GM18867 (cell line): ENCODE results near the gene HSPB8.

Source experiments
- ATAC-seq: cut with Tn5 transposase; IDR thresholded peaks from one replicate; pipeline ENCODE4 v1.9.1; 2021; ENCODE audit warnings: mild to moderate bottlenecking, moderate library complexity; ENCODE audit not compliant: unreplicated experiment

HSPB8 gene, protein sequence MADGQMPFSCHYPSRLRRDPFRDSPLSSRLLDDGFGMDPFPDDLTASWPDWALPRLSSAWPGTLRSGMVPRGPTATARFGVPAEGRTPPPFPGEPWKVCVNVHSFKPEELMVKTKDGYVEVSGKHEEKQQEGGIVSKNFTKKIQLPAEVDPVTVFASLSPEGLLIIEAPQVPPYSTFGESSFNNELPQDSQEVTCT

DNA sequence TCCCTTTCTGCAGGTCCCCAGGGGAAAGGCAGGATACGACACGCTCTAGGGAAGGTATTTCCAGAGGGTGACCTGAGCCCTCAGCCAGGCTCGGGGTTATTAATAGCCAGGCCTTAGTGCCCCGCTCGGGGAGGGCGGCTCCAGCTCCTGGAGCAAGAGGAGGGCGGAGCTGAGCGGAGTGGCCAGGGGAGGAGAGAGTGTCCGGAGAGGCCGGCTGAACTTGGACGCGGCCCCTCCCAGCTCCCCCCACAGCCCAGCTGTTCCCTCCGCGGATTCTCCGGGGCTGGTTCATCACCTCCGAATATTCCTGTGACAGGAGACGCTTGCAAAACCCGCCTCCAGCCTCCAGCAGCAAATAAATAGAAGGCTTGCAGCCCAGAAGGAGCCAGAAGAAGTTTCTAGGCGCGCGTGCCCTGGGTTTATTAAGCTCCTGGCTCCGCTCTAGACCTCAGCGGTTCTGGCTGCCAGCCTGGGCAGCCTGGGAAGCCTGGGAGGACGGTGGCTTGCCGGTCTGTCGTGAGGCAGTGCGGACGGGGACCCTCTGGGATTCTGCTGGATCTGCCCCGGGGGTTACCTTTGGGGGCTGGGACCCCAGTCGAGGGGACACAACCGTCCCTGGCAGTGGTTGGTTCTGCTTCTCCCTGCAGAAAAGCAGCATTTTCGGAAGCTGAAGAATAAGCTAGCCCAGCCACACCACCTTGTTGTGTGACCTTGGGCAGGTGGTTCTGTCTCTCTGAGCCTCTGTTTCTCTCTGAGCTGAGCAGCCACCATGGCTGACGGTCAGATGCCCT is at the start of gene HSPB8:
Gene HSPB8 (plus strand): TSS at position 388 of the 791 bp plus-strand sequence. CDS start 382 bp downstream, at position 770.
- no peak for ATAC-seq

DNA sequence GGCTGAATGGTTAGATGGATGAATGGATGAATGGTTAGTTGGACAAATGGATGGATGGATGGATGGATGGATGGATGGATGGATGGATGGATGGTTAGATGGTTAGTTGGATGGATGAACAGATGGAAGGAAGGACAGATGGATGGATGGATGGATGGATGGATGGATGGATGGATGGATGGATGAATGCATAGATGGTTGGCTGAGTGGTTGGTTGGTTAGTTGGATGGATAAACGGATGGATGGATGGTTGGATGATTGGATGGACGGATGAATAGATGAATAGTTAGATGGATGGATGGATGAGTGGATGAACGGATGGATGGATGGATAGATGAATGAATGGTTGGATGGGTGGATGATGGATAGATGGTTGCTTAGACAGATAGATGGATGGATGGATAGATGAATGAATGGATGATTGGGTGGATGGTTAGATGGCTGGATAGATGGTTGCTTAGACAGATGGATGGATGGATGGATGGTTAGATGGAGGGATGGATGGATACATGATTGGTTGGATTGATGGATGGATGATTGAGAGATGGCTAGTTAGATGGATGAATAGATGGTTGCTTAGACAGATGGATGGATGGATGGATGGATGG is 48.8 kb upstream of the HSPB8 start:
- no peak for ATAC-seq

DNA sequence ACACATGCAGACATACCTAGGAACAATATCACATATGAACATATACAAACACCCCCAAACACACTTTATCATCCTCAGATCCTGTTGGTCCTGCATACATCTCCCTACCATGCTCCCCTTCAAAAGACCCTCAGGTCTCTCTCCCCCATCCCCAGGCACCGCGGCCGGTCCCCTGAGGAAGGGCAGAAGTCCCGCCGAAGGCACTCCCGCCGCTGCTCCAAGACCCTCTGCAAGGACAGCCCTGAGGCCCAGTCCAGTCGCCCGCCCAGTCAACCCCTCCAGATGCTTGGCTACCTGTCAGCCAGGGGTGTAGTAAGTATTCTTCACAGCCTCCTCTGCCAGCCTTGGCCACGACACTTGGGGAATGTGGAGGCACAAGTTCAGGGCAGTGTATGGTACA is 48.2 kb upstream of the HSPB8 start:
- no peak for ATAC-seq

- ATAC-seq: no peak
Measured at GRCh38 chr12:119134284-119135072, 44.3 kb upstream of the HSPB8 start.

- ATAC-seq: no peak
Measured at GRCh38 chr12:119136811-119137410, 41.8 kb upstream of the HSPB8 start.

GRCh38 chr12:119139448-119139847 is 39.3 kb upstream of the HSPB8 start:
- ATAC-seq: no peak

DNA sequence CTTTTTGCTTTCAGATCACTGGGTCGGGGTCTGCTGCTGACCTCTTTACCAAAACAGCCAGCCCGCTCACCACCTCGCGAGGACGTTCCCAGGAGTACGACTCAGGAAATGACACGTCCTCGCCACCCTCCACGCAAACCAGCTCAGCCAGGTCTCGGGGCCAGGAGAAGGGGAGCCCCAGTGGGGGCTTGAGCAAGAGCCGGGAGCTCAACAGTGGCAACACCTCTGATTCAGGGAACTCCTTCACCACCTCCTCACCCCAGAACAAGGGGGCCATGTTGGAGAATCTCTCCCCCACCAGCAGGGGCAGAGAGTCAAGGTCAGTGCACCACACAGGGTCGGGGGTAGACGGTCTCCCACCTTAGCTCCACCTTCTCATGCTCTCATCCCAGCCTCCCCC is 33.4 kb upstream of the HSPB8 start:
- no peak for ATAC-seq

DNA sequence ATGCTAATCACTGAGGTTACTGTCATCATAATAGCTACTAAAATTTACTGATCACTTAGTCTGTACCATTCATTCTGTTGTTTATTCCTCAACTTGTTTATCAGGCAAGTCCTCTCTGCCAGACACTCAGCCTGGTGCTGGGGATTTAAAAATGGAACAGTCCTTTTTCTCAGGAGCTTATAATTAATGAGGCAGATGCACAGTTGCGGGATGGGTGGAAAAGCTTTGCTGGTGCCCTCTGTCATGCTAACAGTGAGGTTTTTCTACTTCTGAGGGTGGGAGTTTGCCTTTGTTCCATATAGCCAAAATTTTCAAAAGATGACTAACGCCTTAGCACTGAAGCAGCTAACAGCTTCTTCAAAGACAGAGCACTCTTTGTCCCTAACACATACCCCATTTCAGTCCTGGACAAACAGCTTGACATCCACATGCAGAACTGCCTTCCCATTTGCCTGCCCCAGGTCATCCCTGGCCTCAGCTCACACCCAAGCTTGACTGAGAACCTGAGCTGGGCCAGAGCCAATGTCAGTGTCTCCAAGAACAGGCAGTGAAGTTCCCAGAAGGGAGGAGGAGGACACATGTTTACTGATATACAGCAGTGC is 30.8 kb upstream of the HSPB8 start:
- no peak for ATAC-seq

- ATAC-seq: no peak
Measured at GRCh38 chr12:119149270-119149669, 29.5 kb upstream of the HSPB8 start.

DNA sequence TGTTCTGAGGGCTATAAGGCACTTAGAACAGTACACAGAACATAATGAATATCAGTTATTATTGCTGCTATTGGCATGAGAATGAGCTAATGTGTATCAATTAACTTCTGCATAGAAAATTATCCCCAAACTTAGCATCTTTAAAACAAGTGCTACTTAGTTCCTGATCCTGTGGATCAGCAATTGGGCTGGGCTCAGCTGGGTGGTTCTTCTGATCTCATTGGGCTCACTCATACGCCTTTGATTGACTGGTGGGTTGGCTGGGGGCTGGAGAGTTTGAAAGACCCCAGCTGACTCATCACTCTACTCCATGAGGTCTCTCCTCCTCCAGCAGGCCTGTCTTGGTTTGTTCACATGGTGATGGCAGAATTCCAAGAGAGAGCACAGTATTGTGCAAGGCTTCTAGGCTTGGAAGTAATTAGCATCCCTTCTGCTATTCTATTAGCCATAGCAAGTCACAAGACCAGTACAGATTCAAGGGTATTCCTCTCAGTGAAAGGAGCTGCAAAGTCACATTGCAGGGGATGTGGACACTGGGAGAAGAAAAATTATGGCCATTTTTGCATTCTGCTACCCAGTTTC is 27.2 kb upstream of the HSPB8 start:
- no peak for ATAC-seq

DNA sequence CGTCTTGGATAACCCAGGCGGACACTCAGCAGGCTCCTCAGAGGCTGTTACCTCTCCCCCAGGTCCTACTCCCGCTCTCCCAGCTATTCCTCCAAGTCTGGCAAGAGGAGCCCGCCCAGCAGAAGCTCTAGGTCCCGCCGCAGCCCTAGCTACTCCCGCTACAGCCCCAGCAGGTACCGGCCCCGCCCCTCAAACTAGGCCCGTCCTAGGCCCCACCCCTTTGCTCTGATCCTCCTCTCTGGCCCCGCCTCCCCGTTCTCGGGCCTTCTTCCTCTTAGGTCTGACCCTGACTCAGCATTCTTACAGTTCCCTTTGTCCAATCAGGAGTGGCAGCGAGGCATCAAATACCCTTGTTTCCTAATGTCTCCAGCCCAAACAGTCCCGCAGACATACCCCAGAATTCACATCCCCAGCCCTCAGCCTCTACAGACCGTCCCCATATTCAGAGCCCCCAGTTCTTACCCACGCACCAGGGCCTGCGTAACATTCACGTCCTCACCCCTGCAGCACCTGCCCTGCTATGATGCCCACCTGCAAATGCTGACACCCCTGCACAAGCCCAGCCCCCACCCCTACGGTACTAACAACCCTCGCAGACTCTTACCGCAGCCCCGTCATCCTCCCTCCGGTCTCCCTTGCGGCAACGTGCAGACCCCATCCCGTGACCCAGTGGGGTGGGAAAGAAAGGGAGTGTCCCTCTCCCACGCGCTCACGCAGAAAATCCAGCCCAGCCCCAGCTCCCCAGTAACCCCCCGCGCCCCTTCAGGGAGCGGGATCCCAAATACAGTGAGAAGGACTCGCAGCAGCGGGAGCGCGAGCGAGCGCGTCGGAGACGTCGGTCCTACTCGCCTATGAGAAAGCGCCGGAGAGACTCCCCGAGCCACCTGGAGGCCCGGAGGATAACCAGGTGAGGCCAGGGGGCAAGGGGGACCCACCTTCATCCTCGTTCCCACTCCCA is 25.0 kb upstream of the HSPB8 start:
- ATAC-seq: no peak

DNA sequence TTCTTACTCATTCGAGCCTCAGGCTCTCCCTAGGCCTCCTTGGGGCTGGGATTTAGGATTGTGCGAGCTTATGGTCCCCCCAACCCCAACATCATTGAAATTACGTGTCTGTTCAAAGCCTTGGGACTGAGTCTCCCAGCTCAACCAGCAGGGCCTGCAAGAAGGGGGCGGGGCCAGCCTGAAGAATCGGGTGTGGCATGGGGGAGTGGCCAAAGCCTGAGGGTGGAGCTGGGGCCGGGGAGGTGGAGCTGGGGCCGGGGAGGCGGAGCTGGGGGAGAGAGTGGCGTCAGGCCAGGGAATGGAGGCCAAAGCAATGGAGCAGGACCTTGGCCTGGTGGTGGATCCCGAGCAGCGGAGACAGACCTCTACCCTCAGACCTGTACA is 24.3 kb upstream of the HSPB8 start:
- ATAC-seq: no peak

DNA sequence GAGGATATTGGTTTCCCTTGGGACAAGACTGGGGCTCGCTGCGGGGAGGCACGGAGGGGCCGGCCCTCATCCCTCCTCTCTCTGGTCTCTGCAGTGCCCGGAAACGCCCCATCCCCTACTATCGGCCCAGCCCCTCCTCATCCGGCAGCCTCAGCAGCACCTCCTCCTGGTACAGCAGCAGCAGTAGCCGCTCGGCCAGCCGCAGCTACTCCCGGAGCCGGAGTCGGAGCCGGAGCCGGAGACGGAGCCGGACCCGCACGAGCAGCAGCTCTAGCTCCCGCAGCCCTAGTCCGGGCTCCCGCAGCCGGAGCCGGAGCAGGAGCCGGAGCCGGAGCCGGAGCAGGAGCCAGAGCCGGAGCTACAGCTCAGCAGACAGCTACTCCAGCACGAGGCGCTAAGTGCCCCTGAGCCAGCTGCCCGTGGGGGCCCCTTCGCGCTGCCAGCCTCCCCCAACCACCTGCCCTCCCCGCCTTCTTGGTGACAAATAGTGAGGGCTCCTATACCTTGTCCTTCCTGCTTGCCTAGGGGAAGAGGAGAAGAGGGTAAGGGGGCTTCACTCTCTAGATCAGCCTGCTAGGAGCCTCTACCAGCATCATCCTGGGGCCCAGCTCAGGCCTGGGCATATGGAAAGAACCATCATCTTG is 22.2 kb upstream of the HSPB8 start:
- no peak for ATAC-seq

GRCh38 chr12:119157528-119157927 is 21.2 kb upstream of the HSPB8 start:
- no peak for ATAC-seq

- no peak for ATAC-seq
Measured at GRCh38 chr12:119157978-119158377, 20.8 kb upstream of the HSPB8 start.

DNA sequence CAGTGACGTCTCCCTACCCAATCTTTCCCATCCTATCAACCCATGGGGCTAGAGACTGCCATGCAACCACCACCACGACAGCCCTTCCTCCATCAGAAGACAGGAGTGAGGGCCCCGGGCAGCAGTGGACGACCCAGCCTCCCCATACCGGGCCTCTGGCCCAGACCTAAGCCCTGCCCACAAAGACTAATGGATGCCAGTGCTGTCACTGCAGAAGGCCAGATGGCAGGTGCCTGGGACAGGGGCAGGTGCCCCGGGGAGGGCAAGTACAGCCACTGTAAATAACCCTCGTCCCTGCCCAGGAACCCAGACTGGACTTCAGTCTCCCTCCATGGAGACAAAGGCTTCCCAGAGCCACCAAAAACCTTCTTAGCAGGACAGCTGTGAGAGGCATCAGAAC is 20.3 kb upstream of the HSPB8 start:
- no peak for ATAC-seq

DNA sequence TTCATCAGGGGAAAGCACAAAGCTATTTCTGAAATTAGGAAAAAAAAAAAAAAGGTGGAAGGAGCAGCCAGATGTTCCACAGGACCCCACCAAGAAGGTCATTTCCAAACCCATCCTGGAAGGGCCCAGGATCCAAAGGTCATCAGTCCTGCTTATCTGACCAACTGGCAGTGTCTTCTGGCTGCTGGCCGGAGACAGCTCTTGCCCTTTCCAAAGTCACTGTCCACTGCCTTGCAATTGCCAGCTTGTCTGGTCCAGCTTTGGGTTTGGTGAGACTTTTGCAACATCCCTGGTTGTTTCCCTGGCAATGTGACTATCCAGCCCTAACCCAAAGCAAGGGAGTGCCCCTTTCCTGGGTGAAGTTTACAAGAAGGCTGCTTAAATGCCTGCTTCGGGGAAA is 18.9 kb upstream of the HSPB8 start:
- ATAC-seq: no peak

DNA sequence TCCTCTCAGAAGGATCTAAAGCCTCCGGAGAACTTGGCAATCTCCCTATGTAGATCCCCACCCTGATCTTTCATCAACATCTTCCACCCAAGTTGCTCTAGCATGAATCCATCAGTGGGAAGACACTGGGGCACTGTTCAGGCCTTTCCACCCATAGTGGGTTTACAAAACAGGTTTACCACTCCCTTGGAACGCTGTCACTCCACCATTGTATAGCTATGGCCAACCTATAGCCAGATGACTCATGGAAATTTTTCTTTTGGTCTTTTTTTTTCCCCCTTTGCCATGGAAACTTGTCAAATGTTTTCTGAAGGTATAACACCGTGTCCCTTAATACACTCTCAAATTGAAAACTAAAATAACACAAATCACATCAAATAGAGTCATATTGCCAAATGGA is 10.8 kb upstream of the HSPB8 start:
- no peak for ATAC-seq

DNA sequence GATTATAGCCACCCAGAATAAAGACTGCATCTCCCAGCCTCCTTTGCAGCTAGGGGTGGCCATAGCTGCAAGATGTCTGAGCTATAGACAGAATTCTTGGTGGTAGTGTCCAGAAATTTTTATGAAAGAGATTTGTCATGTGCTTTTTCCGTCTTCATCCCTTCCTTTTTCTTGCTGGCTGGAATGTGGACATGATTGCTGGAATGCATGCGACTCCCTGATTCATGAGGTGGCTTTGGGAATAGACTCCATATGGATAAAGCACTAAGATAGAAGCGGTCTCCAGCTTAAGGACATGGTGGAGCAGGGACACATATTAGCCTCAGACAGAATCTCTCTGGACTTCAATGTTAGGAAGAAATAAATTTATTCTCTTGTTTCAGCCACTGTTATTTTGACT is 10.0 kb upstream of the HSPB8 start:
- no peak for ATAC-seq
